Common myeloid progenitor, CD34-positive (primary cell): ENCODE data around the gene FRMD4A. TPM values are rescaled to one million over a fixed set of nuclear protein-coding genes. Genes with fewer than 3 reads are reported as not detected.

Experiments used
- CTCF ChIA-PET: fragments of 350-600 bp; sonication (Branson Sonifier 250); formaldehyde crosslinking; loops from one replicate; lab custom pipeline; 2021; ENCODE audit warnings: antibody characterized with exemption; lab: Charles Lee
- POLR2A ChIA-PET: fragments of 350-600 bp; sonication (Branson Sonifier 250); formaldehyde crosslinking; loops from one replicate; lab custom pipeline; 2021; ENCODE audit warnings: antibody characterized with exemption; lab: Charles Lee
- DNase-seq, 3 donors: peaks; one replicate each; pipeline versions ENCODE4 v3.0.0 to v3.0.0-alpha.2; 2013
- H3K27ac ChIP-seq, 2 experiments: 1 replicate in 1 of 2; 2 replicates in 1 of 2; pipeline ENCODE4 v1.7.0; 2013; ENCODE audit warnings: inconsistent platforms in 2 of 2, low read length in 2 of 2, mild to moderate bottlenecking in 2 of 2, low read depth in 1 of 2, moderate library complexity in 1 of 2; ENCODE audit not compliant: severe bottlenecking in 2 of 2, insufficient read depth in 1 of 2, poor library complexity in 1 of 2
- H3K27me3 ChIP-seq, 5 experiments: replicated peaks in 2 of 5; 1 replicate in 3 of 5; 2 replicates in 2 of 5; pipeline versions ENCODE4 v1.6.1 to v1.7.0; 2013; ENCODE audit warnings: low read length in 4 of 5, mild to moderate bottlenecking in 2 of 5, moderate library complexity in 2 of 5, inconsistent platforms in 1 of 5; ENCODE audit not compliant: insufficient read depth in 5 of 5, control insufficient read depth in 4 of 5
- H3K36me3 ChIP-seq, 4 experiments: 1 replicate in 2 of 4; 2 replicates in 2 of 4; pipeline versions ENCODE4 v1.6.1 to v1.7.0; 2013; ENCODE audit warnings: low read length in 3 of 4, control low read depth in 1 of 4, mild to moderate bottlenecking in 1 of 4; ENCODE audit not compliant: control insufficient read depth in 4 of 4, insufficient read depth in 4 of 4
- H3K4me1 ChIP-seq, 4 experiments: 1 replicate in 3 of 4; 2 replicates in 1 of 4; pipeline versions ENCODE4 v1.6.1 to v1.7.1; 2013; ENCODE audit warnings: low read length in 3 of 4, mild to moderate bottlenecking in 3 of 4, control low read depth in 1 of 4, inconsistent platforms in 1 of 4, moderate library complexity in 1 of 4; ENCODE audit not compliant: control insufficient read depth in 4 of 4, insufficient read depth in 4 of 4; ENCODE audit errors: control extremely low read depth in 1 of 4
- H3K4me3 ChIP-seq, 7 experiments: 1 replicate in 4 of 7; 2 replicates in 3 of 7; pipeline versions ENCODE4 v1.5.1 to v1.7.0; 2013; ENCODE audit warnings: mild to moderate bottlenecking in 7 of 7, low read length in 6 of 7, moderate library complexity in 6 of 7, inconsistent platforms in 2 of 7, low read depth in 2 of 7, control low read depth in 1 of 7; ENCODE audit not compliant: insufficient read depth in 4 of 7, control insufficient read depth in 1 of 7; ENCODE audit errors: extremely low read depth in 1 of 7
- H3K9me3 ChIP-seq, 5 experiments: 1 replicate in 4 of 5; 2 replicates in 1 of 5; pipeline versions ENCODE4 v1.6.1 to v1.7.1; 2013; ENCODE audit warnings: low read length in 4 of 5, mild to moderate bottlenecking in 2 of 5, inconsistent platforms in 1 of 5, low read depth in 1 of 5, moderate library complexity in 1 of 5; ENCODE audit not compliant: control insufficient read depth in 4 of 5, insufficient read depth in 2 of 5; ENCODE audit errors: control extremely low read depth in 1 of 5
- WGBS: methylation state at CpG from one replicate; pipeline ENCODE4 v1.1.5; 2013; ENCODE audit not compliant: insufficient coverage; 5-methylcytosine and 5-hydroxymethylcytosine counted together
- polyA plus RNA-seq: library from polyadenylated mRNA; unstranded; fragments of 120-200 nt; gene quantifications from one replicate; pipeline ENCODE4 v1.2.1, GENCODE V29; 2013

FRMD4A gene
- 0.91 TPM for polyA plus RNA-seq

DNA sequence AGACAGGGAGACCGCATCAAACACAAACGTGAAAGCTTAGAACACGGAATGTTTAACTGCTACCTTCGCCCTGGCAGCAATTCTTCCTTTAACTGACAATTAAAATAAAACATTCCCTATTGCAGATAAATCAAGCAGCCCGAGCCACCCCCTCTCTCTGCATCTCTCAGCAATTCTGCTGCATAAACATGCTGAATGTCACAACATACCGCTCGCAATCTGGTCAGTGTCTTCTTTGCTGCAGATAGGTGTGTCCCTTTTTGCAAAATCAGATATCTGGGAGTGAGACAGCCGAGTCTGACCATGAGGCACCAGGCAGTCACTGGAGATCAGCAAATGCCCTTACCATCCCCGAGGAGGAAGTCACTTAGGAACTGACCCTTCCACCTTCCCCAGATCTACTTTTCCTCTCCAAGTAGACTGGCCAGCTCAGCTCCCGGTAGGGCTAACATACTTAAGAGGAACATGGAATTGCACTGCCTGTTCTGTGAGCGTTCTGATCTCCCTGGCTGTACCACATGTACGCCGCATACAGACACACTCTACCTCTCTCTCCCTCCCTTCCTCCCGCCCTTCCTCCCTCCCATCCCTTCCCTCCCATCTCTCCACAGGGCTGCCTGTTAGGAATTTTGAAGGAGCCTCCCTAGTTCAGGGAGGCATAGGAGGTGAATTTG lies at the start of gene FRMD4A:
Gene FRMD4A, minus strand, starts transcription at position 537 of the 674 bp plus-strand sequence.
- no peaks in the 10 kb centered on the region for H3K36me3 ChIP-seq
- peaks cover 0 to 29% (median 13%) of the 10 kb centered on the region in 5 experiments for H3K27me3 ChIP-seq
- WGBS, result 75% methylated on average over 12 of the region's 14 CpGs
- peaks cover 0 to 3% (median 0%) of the 10 kb centered on the region in 4 experiments for H3K4me1 ChIP-seq
- ChIA-PET CTCF (no interaction called here), POLR2A (no interaction called here)
- H3K27ac ChIP-seq, result no peak within 1 kb of the TSS
- no peak within 1 kb of the TSS for H3K4me3 ChIP-seq
- H3K9me3 ChIP-seq, result no peaks in the 10 kb centered on the region
- DNase-seq, result no peak

DNA sequence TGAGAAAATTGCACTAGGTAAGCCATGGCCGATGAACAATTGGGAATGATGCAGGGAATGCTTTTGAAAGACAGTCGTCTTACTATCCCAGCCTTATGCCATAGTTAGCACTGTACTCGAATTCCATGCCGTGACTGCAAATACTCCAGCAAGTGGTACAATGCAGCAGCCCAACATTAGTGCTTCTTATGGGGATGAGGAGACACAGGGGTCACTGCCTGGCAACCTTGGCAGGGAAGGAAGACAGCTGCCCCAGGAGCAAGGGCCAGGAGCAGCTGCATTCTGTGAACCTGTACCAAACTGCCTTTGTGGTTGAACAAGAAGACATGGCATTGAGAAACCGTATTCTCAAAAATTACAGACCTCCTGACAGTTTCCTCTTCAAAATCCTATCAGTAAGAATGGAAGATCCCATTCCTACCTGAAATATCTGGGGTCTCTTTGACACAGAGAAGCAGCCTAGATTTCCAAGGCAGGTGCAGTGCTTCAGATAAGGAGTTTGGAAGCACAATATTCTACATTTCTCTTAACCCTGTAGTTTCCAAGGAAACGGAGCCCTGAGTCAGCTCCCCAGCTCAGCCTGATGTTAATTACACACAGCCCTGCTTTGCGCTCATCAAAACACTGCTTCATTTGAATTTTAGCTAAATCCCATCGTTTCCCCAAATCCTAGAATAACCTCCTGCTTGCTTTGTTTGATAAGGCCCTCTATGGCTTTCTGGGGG lies 49.0 kb upstream of the FRMD4A start:
- H3K9me3 ChIP-seq, result no peaks in the 10 kb centered on the region
- WGBS, result 96% methylated on average over 7 of the region's 8 CpGs
- H3K27me3 ChIP-seq, result peaks cover 0 to 5% (median 0%) of the 10 kb centered on the region in 5 experiments
- POLR2A ChIA-PET, result no interaction called here
- no peak overlapping the region for H3K4me3 ChIP-seq
- no peaks in the 10 kb centered on the region for H3K4me1 ChIP-seq
- DNase-seq, result no peak
- no peaks in the 10 kb centered on the region for H3K36me3 ChIP-seq
- CTCF ChIA-PET, result no interaction called here
- no peak overlapping the region for H3K27ac ChIP-seq

DNA sequence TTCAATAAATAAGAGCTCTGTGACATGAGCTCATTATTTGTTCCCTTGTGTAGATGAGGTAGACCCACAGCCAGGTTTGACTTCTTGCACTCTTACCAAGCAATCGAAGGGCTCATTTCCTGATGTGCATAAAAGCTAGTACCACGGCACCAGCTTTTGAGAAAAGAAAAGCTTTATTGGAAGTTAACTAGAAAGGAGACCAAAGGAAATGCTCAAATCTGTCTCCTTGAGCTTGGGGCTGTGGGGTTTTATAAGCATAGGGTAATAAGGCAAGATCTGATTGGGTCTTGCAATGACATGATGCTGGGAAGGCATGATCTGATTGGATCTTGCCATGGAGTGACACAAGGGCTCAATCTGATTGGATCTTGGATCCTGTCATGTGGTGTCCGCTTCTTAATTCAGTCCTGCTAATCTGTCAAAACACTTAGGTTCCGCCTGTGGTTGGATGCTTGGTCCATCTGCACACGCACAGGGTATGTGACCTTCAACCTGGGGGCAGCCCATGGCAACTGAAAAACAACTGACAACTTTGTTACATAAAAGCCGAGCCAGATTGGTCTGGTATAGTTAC lies 47.8 kb upstream of the FRMD4A start:
- POLR2A ChIA-PET, result no interaction called here
- WGBS, result 97% methylated on average over 5 of the region's 6 CpGs
- H3K9me3 ChIP-seq, result no peaks in the 10 kb centered on the region

DNA sequence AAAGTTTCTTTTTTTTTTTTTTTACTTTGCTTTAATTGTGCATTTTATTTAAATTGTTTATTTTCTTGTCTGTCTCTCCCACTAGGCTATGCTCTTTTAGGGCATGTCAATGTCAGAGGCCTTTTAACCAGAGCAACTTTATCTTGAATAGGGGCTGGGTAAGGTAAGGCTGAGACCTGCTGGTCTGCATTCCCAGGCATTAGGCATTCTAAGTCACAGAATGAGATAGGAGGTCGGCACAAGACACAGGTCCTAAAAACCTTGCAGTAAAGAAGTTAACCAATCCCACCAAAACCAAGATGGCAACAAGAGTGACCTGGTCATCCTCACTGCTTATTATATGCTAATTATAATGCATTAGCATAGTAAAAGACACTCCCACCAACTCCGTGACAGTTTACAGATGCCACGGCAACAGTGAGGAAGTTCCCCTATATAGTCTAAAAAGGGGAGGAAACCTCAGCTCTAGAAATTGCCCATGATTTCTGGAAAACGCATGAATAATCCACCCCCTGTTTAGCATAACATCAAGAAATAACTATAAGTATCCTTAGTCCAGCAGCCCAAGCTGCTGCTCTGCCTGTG lies 47.0 kb upstream of the FRMD4A start:
- ChIA-PET POLR2A (no interaction called here), CTCF (no interaction called here)
- no peaks in the 10 kb centered on the region for H3K36me3 ChIP-seq
- peaks cover 0 to 5% (median 0%) of the 10 kb centered on the region in 5 experiments for H3K27me3 ChIP-seq
- no peak overlapping the region for H3K27ac ChIP-seq
- no CpG with 5 or more reads among the region's 4 CpGs for WGBS
- H3K4me1 ChIP-seq, result no peaks in the 10 kb centered on the region
- H3K9me3 ChIP-seq, result no peaks in the 10 kb centered on the region
- no peak overlapping the region for H3K4me3 ChIP-seq
- DNase-seq, result no peak

More for the DNA sequence above, 47.8 kb upstream of the FRMD4A start:
- Histone ChIP-seq H3K4me1 (no peaks in the 10 kb centered on the region), H3K4me3 (no peak overlapping the region), H3K27me3 (peaks cover 0 to 5% (median 0%) of the 10 kb centered on the region in 5 experiments), H3K27ac (no peak overlapping the region), H3K36me3 (no peaks in the 10 kb centered on the region)
- CTCF ChIA-PET, result no interaction called here
- DNase-seq, result no peak

DNA sequence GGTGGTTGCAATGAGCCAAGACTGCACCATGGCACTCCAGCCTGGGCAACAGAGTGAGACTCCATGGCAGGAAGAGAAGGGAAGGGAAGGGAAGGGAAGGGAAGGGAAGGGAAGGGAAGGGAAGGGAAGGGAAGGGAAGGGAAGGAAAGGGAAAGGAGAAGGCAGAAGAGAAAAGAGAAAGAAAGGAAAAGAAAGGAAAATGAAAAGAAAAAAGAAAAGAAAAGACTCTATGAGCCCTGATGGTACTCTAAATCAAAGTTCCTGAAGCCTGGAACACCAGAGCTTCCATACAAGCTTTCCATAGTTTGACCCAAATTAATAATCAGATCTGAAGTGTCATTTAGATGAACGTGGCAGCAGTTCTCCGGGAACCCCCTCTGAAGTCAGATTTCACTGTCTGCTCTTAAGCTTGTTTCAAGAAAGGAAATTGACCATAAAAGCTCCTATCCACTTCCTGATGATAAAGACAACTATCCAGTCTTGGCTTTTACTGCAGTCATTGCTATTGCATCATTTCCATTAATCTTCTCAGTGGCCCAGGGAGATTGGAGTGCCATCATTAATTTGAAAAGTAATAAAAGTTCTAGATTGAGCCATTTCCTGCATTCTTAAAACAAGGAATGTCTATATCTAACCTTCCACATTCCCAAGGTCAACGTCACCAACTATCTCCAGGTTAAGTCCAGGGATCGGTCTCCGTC lies 44.2 kb upstream of the FRMD4A start:
- ChIA-PET POLR2A (no interaction called here), CTCF (no interaction called here)
- Histone ChIP-seq H3K4me1 (no peaks in the 10 kb centered on the region), H3K27ac (no peak overlapping the region), H3K9me3 (peaks cover 0 to 3% (median 0%) of the 10 kb centered on the region in 5 experiments), H3K36me3 (no peaks in the 10 kb centered on the region), H3K4me3 (no peak overlapping the region), H3K27me3 (peaks cover 0 to 5% (median 0%) of the 10 kb centered on the region in 5 experiments)
- 62% methylated on average over 5 of the region's 5 CpGs for WGBS
- DNase-seq, result no peak

DNA sequence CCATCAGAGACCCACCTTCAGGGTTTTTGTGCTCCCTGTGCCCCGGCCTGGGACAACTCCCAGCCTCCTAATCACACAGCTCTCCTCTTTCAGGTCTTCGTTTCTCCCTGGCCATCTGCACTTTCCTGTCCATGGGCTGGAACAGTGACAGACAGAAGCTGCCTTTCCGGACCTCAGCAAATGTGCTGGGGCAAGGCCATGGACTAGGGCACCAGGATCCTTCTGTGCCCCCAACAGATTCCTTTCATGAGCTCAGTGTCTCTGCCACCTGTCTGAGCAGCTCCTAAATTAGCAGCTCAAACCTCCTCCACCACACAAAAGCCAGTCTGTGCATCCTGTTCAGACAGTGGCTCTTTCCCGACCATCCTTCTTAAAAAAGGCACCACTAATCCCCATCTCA lies 41.9 kb upstream of the FRMD4A start:
- Histone ChIP-seq H3K4me3 (peak overlapping the region in 1 of 7 experiments; percentile 4), H3K36me3 (no peaks in the 10 kb centered on the region), H3K9me3 (peaks cover 0 to 3% (median 0%) of the 10 kb centered on the region in 5 experiments), H3K27ac (no peak overlapping the region), H3K27me3 (peaks cover 0 to 5% (median 0%) of the 10 kb centered on the region in 5 experiments), H3K4me1 (no peaks in the 10 kb centered on the region)
- 95% methylated on average over 3 of the region's 4 CpGs for WGBS
- POLR2A ChIA-PET, result interaction anchor here (0.5 kb wide), 1 partner anchor 733 kb away, joined by 3 read pairs; no protein-coding TSS in a partner anchor
- DNase-seq, result no peak
- CTCF ChIA-PET, result no interaction called here
